ENCODE results near the gene NEK6. TPM values are rescaled to one million over a fixed set of nuclear protein-coding genes. Genes with fewer than 3 reads are reported as not detected.

The NEK6 gene
- total and polyA plus RNA-seq, 4 experiments from 2014 or later: 3.8 to 11.7 (median 8.5) TPM

GRCh38 chr9:124375726-124376125, 118.0 kb downstream of the NEK6 start:
- Mint-ChIP-seq H3K4me3 (no peak overlapping the region), H3K4me1 (peaks cover 31 to 55% (median 40%) of the 10 kb centered on the region in 4 donors)

GRCh38 chr9:124376329-124376728, 118.6 kb downstream of the NEK6 start:
- Histone ChIP-seq H3K27ac (ENCODE audit: low read depth, low read length) (no peak overlapping the region), H3K36me3 (ENCODE audit: insufficient read depth, low read length) (peaks cover 8% of the 10 kb centered on the region), H3K4me3 (ENCODE audit: low read length in 2 of 2) (no peak overlapping the region), H3K9me3 (ENCODE audit: control insufficient read depth in 1 of 2, low read length in 2 of 2) (no peaks in the 10 kb centered on the region), H3K27me3 (ENCODE audit: insufficient read depth, low read length) (no peaks in the 10 kb centered on the region), H3K4me1 (ENCODE audit: insufficient read depth, low read length) (no peaks in the 10 kb centered on the region)
- DNase-seq: no peak
- peaks cover 33 to 50% of the 10 kb centered on the region in 2 donors for H3K36me3 Mint-ChIP-seq
- peaks cover 29 to 51% (median 35%) of the 10 kb centered on the region in 4 donors for H3K4me1 Mint-ChIP-seq
- CTCF ChIA-PET (ENCODE audit: partially characterized antibody): interaction anchor here (2.2 kb wide), 1 partner anchor 12 kb away, joined by 6 read pairs; no protein-coding TSS in a partner anchor
- no peaks in the 10 kb centered on the region for H3K9me3 Mint-ChIP-seq
- H3K27me3 Mint-ChIP-seq: no peaks in the 10 kb centered on the region
- no peak overlapping the region for H3K27ac Mint-ChIP-seq
- intact Hi-C loops (cut with micrococcal nuclease): no loop called here
- POLR2A ChIA-PET (ENCODE audit: partially characterized antibody): no interaction called here
- H3K4me3 Mint-ChIP-seq: no peak overlapping the region

More at GRCh38 chr9:124375726-124376125, 118.0 kb downstream of the NEK6 start:
- Histone ChIP-seq H3K4me3 (ENCODE audit: low read length in 2 of 2) (no peak overlapping the region), H3K36me3 (ENCODE audit: insufficient read depth, low read length) (peaks cover 8% of the 10 kb centered on the region), H3K4me1 (ENCODE audit: insufficient read depth, low read length) (no peaks in the 10 kb centered on the region), H3K9me3 (ENCODE audit: control insufficient read depth in 1 of 2, low read length in 2 of 2) (no peaks in the 10 kb centered on the region), H3K27ac (ENCODE audit: low read depth, low read length) (no peak overlapping the region), H3K27me3 (ENCODE audit: insufficient read depth, low read length) (no peaks in the 10 kb centered on the region)
- CTCF ChIA-PET (ENCODE audit: partially characterized antibody): interaction anchor here (2.2 kb wide), 1 partner anchor 13 kb away, joined by 6 read pairs; no protein-coding TSS in a partner anchor
- no peak for DNase-seq
- intact Hi-C loops (cut with micrococcal nuclease): no loop called here
- H3K36me3 Mint-ChIP-seq: peaks cover 33 to 48% of the 10 kb centered on the region in 2 donors
- no peaks in the 10 kb centered on the region for H3K9me3 Mint-ChIP-seq
- peak overlapping the region in 1 of 7 donors; percentile 13 for H3K27ac Mint-ChIP-seq
- H3K27me3 Mint-ChIP-seq: no peaks in the 10 kb centered on the region
- POLR2A ChIA-PET (ENCODE audit: partially characterized antibody): no interaction called here

GRCh38 chr9:124377551-124378406, 120.0 kb downstream of the NEK6 start:
- Histone ChIP-seq H3K27ac (ENCODE audit: low read depth, low read length) (no peak overlapping the region), H3K27me3 (ENCODE audit: insufficient read depth, low read length) (no peaks in the 10 kb centered on the region), H3K9me3 (ENCODE audit: control insufficient read depth in 1 of 2, low read length in 2 of 2) (no peaks in the 10 kb centered on the region), H3K36me3 (ENCODE audit: insufficient read depth, low read length) (peaks cover 9% of the 10 kb centered on the region), H3K4me3 (ENCODE audit: low read length in 2 of 2) (no peak overlapping the region), H3K4me1 (ENCODE audit: insufficient read depth, low read length) (no peaks in the 10 kb centered on the region)
- H3K4me1 Mint-ChIP-seq: peaks cover 18 to 36% (median 23%) of the 10 kb centered on the region in 4 donors
- CTCF ChIA-PET (ENCODE audit: partially characterized antibody): no interaction called here
- H3K4me3 Mint-ChIP-seq: no peak overlapping the region
- peak overlapping the region in 3 of 7 donors; percentile 35 to 76 (median 66) for H3K27ac Mint-ChIP-seq
- no peaks in the 10 kb centered on the region for H3K9me3 Mint-ChIP-seq
- POLR2A ChIA-PET (ENCODE audit: partially characterized antibody): no interaction called here
- H3K27me3 Mint-ChIP-seq: no peaks in the 10 kb centered on the region
- intact Hi-C loops (cut with micrococcal nuclease): no loop called here
- DNase-seq: no peak
- peaks cover 38 to 60% of the 10 kb centered on the region in 2 donors for H3K36me3 Mint-ChIP-seq

GRCh38 chr9:124381170-124381945, 123.6 kb downstream of the NEK6 start:
- H3K4me1 Mint-ChIP-seq: peaks cover 11 to 32% (median 17%) of the 10 kb centered on the region in 4 donors
- ChIA-PET CTCF (ENCODE audit: partially characterized antibody) (no interaction called here), POLR2A (ENCODE audit: partially characterized antibody) (no interaction called here)
- intact Hi-C loops (cut with micrococcal nuclease): no loop called here
- Histone ChIP-seq H3K27me3 (ENCODE audit: insufficient read depth, low read length) (no peaks in the 10 kb centered on the region), H3K36me3 (ENCODE audit: insufficient read depth, low read length) (peaks cover 24% of the 10 kb centered on the region), H3K4me3 (ENCODE audit: low read length in 2 of 2) (no peak overlapping the region), H3K4me1 (ENCODE audit: insufficient read depth, low read length) (no peaks in the 10 kb centered on the region), H3K27ac (ENCODE audit: low read depth, low read length) (no peak overlapping the region), H3K9me3 (ENCODE audit: control insufficient read depth in 1 of 2, low read length in 2 of 2) (no peaks in the 10 kb centered on the region)
- no peaks in the 10 kb centered on the region for H3K27me3 Mint-ChIP-seq
- no peak overlapping the region for H3K4me3 Mint-ChIP-seq
- H3K36me3 Mint-ChIP-seq: peaks cover 42 to 71% of the 10 kb centered on the region in 2 donors
- no peak for DNase-seq
- H3K9me3 Mint-ChIP-seq: no peaks in the 10 kb centered on the region
- H3K27ac Mint-ChIP-seq: peak overlapping the region in 1 of 7 donors; percentile 29

- H3K4me1 ChIP-seq (ENCODE audit: insufficient read depth, low read length): peaks cover 17% of the 10 kb centered on the region
- H3K4me3 ChIP-seq (ENCODE audit: low read length in 2 of 2): no peak overlapping the region
- intact Hi-C loops (cut with micrococcal nuclease): no loop called here
- H3K27me3 ChIP-seq (ENCODE audit: insufficient read depth, low read length): no peaks in the 10 kb centered on the region
- POLR2A ChIA-PET (ENCODE audit: partially characterized antibody): no interaction called here
- Mint-ChIP-seq H3K4me1 (peaks cover 14 to 35% (median 25%) of the 10 kb centered on the region in 4 donors), H3K27ac (peak overlapping the region in 1 of 7 donors; percentile 45), H3K9me3 (no peaks in the 10 kb centered on the region), H3K27me3 (no peaks in the 10 kb centered on the region), H3K36me3 (peaks cover 32 to 49% of the 10 kb centered on the region in 2 donors), H3K4me3 (no peak overlapping the region)
- H3K9me3 ChIP-seq (ENCODE audit: control insufficient read depth in 1 of 2, low read length in 2 of 2): no peaks in the 10 kb centered on the region
- CTCF ChIA-PET (ENCODE audit: partially characterized antibody): interaction anchor here (1.6 kb wide), 1 partner anchor 10 kb away, joined by 5 read pairs; no protein-coding TSS in a partner anchor
- peaks cover 24% of the 10 kb centered on the region for H3K36me3 ChIP-seq (ENCODE audit: insufficient read depth, low read length)
- no peak for DNase-seq
- H3K27ac ChIP-seq (ENCODE audit: low read depth, low read length): no peak overlapping the region
These were observed 126.5 kb downstream of the NEK6 start for GRCh38 chr9:124384210-124384609.

GRCh38 chr9:124384846-124385245, 127.1 kb downstream of the NEK6 start:
- H3K27ac ChIP-seq (ENCODE audit: low read depth, low read length): no peak overlapping the region
- no peak overlapping the region for H3K4me3 Mint-ChIP-seq
- POLR2A ChIA-PET (ENCODE audit: partially characterized antibody): no interaction called here
- DNase-seq: no peak
- no peaks in the 10 kb centered on the region for H3K9me3 Mint-ChIP-seq
- H3K27me3 ChIP-seq (ENCODE audit: insufficient read depth, low read length): no peaks in the 10 kb centered on the region
- intact Hi-C loops (cut with micrococcal nuclease): no loop called here
- peaks cover 21 to 40% (median 31%) of the 10 kb centered on the region in 4 donors for H3K4me1 Mint-ChIP-seq
- H3K27me3 Mint-ChIP-seq: no peaks in the 10 kb centered on the region
- H3K9me3 ChIP-seq (ENCODE audit: control insufficient read depth in 1 of 2, low read length in 2 of 2): no peaks in the 10 kb centered on the region
- CTCF ChIA-PET (ENCODE audit: partially characterized antibody): interaction anchor here (0.9 to 1.6 kb wide), 2 partner anchors 9 to 13 kb away, joined by 3 to 5 read pairs; no protein-coding TSS in a partner anchor
- peak overlapping the region in 1 of 7 donors; percentile 26 for H3K27ac Mint-ChIP-seq
- H3K4me1 ChIP-seq (ENCODE audit: insufficient read depth, low read length): peaks cover 20% of the 10 kb centered on the region
- H3K4me3 ChIP-seq (ENCODE audit: low read length in 2 of 2): no peak overlapping the region
- H3K36me3 ChIP-seq (ENCODE audit: insufficient read depth, low read length): peaks cover 19% of the 10 kb centered on the region
- peaks cover 29 to 44% of the 10 kb centered on the region in 2 donors for H3K36me3 Mint-ChIP-seq

GRCh38 chr9:124385623-124386022, 127.9 kb downstream of the NEK6 start:
- Histone ChIP-seq H3K27me3 (ENCODE audit: insufficient read depth, low read length) (no peaks in the 10 kb centered on the region), H3K4me3 (ENCODE audit: low read length in 2 of 2) (no peak overlapping the region), H3K9me3 (ENCODE audit: control insufficient read depth in 1 of 2, low read length in 2 of 2) (no peaks in the 10 kb centered on the region), H3K27ac (ENCODE audit: low read depth, low read length) (no peak overlapping the region), H3K36me3 (ENCODE audit: insufficient read depth, low read length) (peaks cover 17% of the 10 kb centered on the region), H3K4me1 (ENCODE audit: insufficient read depth, low read length) (peaks cover 23% of the 10 kb centered on the region)
- Mint-ChIP-seq H3K4me3 (no peak overlapping the region), H3K27ac (no peak overlapping the region), H3K4me1 (peaks cover 23 to 43% (median 34%) of the 10 kb centered on the region in 4 donors), H3K36me3 (peaks cover 24 to 39% of the 10 kb centered on the region in 2 donors), H3K9me3 (no peaks in the 10 kb centered on the region), H3K27me3 (no peaks in the 10 kb centered on the region)
- ChIA-PET CTCF (ENCODE audit: partially characterized antibody) (interaction anchor here (1.6 kb wide), 1 partner anchor 9 kb away, joined by 5 read pairs; no protein-coding TSS in a partner anchor), POLR2A (ENCODE audit: partially characterized antibody) (no interaction called here)
- intact Hi-C loops (cut with micrococcal nuclease): no loop called here
- no peak for DNase-seq

Measured in CD4-positive, alpha-beta memory T cell (primary cell).